GM19463 (cell line): Measurements from ENCODE around the gene CUL4A.

Source experiments
- ATAC-seq: cut with Tn5 transposase; IDR thresholded peaks from one replicate; pipeline ENCODE4 v1.9.1; 2021; ENCODE audit warnings: mild to moderate bottlenecking, moderate library complexity; ENCODE audit not compliant: unreplicated experiment

CUL4A gene

DNA sequence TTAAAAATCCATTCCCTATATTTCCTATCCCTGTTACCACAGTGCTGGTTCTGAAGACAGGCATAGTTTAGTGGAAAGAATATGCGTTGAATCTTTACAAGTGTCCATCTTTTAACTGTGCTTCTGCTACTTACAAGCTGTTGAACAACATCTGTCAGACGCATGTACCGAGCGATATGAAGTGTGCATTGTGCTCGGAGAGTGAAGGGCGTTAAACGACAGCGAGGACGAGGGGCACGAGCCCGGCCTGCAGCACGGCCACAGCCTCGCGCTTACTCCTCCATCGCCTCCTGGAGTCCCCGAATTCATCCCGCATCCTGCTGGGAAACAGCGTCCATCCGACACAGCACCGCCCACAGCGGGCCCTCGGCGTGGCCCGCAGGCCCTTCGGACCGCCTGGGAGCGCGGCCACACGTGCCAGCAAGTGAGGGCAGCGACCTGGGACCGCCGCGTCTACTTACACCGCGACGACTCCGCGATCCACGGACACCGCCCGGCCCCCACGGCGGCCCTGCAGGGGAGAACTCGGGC is 1.5 kb upstream of the CUL4A start:
- ATAC-seq = peak; percentile 2

DNA sequence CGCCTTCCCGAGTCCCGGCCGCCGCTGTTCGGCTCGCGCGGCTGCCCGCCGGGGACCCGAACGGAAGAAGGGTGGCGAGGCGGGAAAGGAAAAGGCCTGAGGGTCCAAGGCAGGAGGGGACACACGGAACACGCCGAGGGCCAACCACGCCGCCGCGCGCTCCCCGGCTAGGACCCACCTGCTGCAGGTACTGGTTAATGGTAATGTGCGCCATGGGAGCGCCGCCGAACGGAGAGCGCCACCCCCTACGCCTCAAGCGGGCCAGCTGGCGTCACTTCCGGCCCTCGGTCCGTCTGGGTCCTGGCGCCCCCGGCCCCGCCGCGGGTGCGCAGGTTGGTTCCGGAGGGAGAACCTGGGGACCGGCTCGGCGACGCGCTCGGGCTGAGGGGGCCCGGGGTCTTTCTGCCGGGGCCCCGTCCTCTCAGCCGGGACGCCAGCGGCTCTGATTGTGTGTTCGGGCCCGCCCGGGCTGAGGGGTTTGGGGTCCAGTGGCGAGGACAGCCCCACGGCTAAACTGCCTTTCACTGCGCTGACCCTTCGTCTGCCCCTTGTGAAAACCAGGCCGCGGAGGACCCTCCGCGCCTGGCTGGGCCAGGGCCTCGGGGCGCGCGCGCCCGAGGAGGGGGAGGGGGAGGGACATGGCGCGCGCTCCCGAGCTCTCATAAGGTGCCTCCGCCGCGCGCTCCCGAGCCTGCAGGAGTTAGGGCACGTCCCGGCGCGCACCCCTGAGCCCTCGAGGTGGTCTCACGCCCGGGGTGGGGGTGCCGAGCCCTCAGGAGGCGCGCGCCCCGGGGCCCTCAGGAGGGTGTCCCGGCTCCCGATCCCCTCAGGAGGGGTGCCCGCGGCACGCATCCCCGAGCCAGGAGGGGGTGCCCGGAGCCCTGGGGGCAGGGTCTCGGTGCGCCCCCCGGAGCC is 735 bp upstream of the CUL4A start, which contains the start of gene PCID2:
Gene PCID2, minus strand, starts transcription at position 249 of the 915 bp plus-strand sequence. Its CDS starts 35 bp downstream, at position 214.
- peak; percentile 67 for ATAC-seq

DNA sequence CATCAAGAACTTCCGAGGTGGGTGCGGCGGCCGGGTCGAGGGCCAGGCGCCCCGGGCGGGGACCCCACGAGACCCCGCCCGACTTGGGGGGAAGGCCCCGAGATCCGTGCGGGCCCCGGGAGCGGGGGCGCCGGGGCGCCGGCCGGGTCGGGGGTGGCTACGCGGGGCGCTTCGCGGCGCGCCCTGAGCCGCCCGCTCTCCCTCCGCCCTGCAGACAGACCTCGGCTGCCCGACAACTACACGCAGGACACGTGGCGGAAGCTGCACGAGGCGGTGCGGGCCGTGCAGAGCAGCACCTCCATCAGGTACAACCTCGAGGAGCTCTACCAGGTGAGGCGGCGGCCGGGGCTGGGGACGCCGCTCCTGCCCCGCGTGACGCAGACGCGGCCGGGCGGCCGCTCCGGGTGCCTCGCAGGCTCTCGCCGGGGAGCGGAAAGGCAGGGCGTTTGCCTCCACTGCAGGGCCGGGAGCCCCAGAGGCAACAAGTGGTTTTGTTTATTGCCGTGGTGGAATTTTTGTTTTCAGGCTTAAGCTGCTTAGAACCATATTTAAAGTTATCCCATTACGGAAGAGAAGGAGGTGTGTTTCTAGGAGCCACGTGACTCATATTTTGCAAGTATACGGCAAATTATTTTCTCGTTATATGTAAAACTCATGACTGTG is 477 bp downstream of the CUL4A start:
- peak; percentile 34 for ATAC-seq

DNA sequence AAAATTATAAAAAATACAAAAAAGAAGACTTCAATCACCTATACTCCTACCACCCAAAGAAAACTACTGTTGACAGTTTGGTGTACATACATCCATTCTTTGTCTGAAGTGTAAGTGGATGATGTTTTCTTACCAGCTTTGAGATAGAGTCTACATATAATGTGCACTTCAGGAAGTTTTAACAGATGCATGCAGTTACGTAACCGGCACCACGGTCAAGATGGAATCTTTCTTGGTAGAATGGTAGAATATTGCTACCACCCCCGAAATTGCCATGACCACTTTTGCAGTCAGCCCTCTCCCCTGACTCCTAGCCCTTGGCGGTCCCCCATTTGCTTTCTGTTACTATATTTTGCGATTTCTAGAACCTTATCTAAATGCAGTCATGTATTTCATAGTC is 1.4 kb downstream of the CUL4A start:
- no peak for ATAC-seq

DNA sequence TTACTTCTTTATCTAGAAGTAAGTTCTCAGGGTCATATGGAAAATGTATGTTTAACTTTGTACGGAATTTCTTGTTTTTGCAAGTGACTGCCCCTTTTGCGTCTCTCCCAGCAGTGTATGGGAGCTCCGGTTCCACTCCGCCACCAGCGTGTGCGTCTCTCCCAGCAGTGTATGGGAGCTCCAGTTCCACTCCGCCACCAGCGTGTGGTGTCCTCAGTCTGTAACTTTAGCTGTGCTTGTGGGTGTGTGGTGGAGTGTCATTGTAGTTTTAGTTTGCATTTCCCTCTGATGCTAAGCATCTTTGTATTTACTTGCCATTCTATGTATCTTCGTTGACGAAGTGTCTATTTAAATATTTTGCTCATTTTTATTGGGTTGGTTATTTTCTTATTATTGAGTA is 2.4 kb downstream of the CUL4A start:
- ATAC-seq = no peak

DNA sequence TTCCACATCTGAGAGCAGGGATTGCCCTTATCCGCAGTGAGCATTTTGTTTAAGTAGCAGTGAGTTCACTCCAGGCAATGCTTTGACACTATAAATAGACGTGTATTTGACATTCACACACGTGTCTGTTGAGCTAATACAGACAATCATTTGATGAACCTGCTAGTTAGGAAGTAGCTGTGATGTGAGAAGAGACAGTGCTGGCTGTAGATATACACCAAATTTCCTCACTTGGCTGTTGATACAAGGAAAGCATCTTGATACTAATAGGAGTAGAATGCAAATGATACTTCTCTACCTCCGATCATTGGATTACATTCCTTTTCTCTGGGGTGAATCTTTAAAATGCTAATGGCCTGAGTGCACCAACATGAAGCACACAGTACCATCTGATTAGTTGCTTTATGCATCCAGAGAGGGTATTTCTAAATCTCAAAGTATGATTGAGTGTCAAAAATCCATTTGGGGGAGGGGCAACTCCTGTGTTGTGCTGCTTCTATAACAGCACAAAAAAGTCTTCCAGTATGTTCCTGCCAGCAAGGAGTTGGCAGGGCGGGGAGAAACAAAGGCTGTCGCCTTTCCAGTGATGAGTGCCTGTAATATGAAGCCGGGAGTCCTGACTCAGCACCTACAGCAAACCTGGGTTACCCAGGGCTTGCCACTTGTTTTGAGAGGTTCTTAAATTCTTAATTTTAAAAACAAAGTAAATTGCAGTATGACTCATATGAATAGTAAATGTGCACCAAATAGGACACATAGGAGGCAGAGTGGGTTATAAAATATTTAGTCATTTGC is 7.0 kb downstream of the CUL4A start:
- no peak for ATAC-seq

DNA sequence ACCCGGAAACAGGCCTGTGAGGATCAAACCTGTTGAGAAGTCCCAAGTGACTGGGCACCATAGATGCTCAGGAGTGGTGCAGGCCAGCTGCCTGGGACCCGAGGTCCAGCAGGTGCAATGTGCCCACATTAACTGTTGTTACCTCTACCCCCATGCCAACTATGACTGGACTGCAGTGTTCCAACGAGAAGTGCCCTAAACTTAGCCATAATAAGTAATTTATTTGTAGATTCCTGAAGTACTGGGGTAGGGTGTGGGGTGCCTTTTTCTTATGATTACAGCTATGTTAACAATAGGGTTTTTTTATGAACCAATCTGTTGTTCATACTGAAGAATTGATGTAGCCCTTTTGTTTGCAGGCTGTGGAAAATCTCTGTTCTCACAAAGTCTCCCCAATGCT is 9.2 kb downstream of the CUL4A start:
- no peak for ATAC-seq

DNA sequence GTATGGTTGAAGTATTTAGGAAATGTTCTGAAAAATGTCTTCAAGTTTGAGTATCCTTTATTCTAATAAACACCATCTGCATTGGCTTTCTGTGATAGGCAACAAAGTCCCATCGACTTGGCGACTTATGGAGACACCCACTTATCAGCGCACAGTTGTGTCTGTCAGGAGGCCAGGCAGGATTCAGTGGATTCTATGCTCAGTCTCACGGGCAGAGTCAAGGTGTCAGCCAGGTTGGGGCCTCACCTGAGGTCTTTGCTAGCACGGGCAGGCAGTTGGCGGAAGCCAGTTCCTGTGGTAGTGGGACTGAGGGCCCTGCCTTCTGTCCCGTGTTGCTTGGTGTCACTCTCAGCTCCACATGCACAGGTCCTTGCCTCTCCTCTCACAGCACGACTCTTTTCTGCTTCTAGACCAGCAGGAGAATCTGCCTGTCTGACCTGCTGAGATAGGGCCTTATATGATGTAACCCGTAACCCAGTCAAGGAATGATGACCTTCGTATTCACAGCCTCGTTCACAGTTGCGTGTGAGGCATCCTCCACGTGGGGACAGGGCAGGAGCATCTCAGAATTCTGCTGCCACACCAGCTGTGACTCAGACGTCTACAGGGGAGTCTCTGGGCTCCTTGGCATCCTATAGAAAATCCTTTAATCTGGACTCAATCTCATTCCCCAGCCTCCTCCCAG is 10.0 kb downstream of the CUL4A start:
- ATAC-seq = no peak

DNA sequence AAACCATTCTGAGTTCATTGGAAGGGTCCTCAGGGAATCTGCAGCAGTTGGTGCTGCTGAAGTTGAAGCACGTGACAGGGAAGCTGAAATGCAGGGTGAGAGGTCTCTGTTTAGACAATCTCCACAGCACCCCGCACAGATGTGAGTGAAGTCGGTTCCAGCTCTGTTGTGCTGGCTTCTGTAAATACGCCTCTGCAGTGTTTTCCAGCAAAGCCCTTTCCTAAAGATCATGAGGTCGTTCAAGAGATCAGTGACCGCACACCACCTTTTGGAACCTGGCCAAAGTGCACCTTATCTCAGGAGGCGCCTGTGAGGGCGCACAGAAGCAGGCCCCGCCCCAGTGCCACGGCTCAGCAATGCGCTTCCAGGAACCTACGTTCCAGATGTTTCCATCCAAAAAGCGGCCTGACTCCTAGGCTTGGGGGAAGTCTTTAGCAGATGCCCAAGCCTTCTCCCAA is 10.8 kb downstream of the CUL4A start:
- ATAC-seq = no peak

DNA sequence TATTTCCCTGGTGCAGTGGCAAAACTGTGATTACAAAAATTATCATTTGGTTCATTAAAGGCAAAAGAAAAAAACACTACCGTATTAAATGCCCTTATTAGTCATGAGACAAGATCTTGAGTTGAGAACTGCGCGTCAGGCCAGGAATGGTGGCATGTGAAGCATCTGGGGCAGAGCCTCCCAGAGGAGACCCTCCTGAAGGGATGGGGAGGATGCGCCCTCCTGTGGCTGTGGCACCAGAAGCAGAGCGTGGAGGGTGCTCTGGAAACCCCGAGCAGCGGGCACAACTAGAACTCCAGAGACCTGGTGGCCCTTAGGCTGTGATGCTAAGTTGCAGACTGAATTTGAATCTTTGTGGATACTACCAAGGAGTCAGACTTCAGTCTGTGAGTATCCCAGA is 11.5 kb downstream of the CUL4A start:
- no peak for ATAC-seq

DNA sequence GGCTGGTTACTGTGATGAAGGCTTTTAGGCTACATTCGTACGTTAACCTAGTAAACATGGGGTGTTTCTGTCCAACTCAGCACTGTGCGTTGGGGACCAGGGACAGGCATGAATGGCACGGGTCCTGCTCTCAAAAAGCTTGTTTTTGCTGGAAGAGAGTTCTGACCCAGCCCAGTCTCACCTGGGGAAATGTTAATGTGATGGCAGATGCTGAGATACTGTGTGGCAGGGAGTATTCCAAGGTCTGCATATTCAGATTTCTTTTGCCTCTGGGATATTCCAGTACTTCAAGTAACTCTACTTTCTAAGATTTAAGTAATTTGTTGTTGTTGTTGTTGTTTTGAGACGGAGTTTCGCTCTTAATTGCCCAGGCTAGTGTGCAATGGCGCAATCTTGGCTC is 13.7 kb downstream of the CUL4A start:
- ATAC-seq = no peak

DNA sequence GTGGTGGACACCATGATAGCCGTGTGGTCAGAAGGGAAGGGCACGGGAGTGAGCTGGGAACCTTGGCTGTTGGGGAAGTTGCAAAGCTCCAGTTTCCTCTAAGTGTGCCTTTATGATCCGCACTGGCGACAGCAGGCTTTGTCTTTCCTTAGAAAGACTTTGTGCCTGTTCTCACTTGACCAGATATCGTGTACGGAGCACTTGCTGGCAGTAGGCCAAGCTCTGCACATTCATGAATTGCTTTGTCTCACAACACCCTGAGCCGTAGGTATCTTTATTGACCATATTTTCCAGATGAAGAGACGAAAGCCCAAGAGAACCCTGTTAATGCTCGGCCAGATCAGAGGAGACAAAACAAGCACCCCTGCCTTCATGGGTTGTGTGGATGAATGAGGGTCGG is 15.1 kb downstream of the CUL4A start:
- no peak for ATAC-seq

DNA sequence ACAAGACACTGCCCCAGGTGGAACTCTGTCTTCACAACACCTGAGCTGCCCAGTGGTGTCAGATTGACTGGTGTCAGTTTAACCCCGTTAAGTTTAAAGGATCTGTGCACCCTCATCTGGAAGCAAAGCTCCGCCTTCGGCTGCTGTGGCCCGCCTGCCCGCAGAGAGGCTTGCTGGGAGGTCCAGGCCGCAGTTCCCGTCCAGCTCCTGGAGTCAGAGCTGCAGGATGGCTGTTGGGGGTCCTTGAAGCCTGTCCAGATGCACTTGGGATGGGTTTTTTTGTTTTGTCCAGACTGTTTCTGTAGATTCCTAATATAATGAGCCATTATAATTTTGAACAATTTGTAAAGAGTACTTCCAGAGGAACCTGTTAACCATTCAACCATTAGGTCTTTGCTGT is 16.1 kb downstream of the CUL4A start:
- no peak for ATAC-seq

DNA sequence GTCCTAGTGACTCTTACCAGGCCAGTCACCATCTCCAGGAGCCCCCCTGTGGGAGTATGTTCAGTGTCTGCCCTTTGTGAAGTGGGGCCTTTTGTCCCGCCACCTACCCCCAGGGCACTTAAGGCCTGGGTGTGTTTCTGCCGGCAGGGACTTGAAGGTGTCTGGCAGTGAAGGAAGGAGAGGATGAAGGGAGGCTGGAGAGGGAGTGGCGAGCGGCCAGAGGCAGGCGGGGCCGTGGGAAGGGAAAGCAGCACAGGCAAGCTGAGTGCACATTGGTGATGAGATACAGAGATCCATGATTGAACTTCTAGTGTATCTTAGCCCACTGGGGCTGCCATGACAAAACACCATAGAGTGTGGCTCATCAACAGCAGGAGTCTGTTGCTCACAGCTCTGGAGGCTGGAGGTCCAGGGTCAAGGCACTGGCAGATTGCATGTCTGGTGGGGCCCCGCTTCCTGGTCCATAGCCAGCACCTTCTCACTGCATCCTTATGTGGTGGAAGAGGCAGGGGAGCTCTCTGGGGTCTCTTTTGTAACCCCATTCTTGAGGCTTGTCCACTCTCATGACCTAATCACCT is 17.5 kb downstream of the CUL4A start:
- no peak for ATAC-seq

DNA sequence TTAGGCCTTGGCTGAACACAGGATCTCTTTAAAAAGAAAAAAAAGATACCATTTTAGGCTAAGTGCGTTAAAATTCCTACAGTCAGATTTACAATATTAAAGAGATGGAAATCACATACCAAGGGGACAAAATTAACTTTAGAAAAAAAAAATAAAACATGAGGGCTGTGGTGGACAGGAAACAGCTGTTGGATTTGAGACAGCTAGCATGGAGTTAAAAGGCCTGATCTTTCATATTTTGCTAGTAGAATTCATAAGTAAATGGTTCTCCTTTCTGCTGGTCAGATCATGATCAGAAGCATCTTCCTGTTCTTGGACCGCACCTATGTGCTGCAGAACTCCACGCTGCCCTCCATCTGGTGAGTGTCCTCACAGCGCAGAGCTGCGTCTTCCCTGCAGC is 19.7 kb downstream of the CUL4A start:
- no peak for ATAC-seq

DNA sequence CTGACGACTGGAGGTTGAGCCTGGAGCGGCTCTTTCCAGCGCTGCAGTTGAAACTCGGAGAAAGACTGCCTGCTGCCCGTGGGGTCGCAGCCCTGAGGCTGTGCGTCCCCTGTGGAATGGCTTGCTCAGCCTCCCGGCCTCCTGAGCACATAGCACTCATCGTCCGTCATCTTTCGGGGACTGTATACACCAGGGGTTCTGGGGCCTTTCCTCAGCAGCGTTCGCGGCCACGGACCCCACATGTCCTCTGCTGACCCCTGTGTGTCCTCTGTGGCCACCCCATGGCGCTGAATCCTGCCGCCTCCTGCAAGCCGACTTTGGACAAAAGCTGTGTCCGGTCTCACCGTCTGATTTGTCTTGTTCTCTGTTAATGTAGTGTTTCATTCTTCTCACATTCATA is 20.4 kb downstream of the CUL4A start:
- ATAC-seq = no peak

DNA sequence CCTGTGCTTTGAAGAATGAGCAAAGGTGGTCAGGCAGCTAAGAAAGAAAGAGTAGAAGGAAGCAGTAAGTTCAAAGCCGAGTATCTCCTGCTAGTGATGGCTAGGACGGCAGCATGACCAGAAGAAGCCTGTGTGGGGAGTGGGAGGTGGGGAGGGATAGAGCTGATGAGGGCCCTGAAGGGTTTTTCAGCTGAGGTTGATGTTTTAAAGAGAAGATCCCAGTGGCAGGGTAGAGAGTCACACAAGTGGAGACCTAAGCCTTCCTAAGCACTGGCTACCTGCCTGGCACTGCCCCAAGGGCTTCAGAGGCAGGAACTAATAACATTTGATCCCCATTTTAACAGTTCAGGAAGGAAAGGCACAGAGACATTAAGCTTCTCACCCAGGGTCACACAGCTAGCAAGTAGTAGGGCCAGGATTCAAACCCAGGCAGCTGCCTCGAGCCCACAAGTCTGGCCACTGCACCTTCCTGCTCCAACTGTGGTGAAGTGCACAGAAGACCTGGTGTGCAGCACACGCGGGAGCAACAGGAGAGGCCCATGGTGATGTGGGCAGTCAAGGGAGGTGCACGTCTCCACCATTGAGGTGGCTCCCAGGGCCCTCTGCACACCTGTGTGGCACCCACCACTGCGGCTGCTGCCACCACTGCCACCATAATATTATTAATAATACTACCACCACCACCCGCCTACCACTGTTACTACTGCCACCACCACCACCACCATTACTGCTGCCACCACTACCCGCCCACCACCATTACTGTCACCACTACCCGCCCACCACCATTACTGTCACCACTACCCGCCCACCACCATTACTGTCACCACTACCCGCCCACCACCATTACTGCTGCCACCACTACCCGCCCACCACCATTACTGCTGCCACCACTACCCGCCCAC is 22.1 kb downstream of the CUL4A start:
- ATAC-seq = no peak

DNA sequence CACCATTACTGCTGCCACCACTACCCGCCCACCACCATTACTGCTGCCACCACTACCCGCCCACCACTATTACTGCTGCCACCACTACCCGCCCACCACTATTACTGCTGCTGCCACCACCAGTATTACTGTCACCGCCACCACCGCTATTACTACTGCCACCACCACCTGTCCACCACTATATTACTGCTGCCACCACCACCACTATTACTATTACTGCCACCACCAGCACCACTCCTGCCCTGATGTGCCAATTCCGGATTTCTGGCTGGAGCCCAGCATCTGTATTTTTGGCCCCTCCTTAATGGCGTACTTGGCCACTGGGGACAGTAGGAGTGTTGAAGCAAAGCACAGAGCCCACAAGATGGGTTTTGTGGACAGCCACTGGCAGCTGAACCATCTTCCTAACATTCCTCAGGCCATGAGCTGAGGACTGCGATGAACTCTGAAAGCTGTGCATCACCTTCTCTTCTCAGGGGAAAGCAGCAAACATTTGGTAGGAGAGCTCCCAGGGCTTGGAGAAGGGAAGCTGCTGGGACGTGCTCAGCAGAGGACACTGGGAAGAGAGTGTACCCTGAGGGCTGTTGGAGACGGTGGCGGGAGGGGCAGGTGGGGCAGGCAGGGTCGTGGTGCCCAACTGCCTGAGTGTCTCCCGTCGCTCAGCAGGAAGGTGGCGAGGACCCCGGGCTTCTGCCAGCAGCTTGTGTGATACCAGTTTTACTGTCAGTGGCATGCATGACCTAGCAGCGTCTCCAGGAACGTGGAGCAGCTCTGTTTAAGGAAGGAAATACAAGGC is 23.0 kb downstream of the CUL4A start:
- ATAC-seq = no peak
